ENCODE data around the gene LRRN3.

- no peak for TF ChIP-seq EZH2phosphoT487 (IDR thresholded peaks at IDR 0.05; ENCODE audit: insufficient read depth, low read depth)
- no peak for TF ChIP-seq EZH2 (IDR thresholded peaks at IDR 0.05; ENCODE audit: insufficient read depth, poor library complexity, severe bottlenecking)
Measured at GRCh38 chr7:111159426-111159825, 68.5 kb downstream of the LRRN3 start.

Measured in GM23248 (cell line).